Stomach (tissue), 9 donors: ENCODE results near the gene OSTN. TPM values are rescaled to one million over a fixed set of nuclear protein-coding genes. Genes with fewer than 3 reads are reported as not detected.

Source experiments
- DNase-seq, 2 donors: peaks; one replicate each; pipeline versions ENCODE4 v3.0.0 to v3.0.0-alpha.2; 2013 to 2019
- H3K27ac ChIP-seq, 5 donors: fragments of 200-600 bp in 4 of 5; sonication (generic) in 4 of 5; one replicate each; pipeline ENCODE4 v1.5.1; 2013 to 2019; ENCODE audit warnings: mild to moderate bottlenecking in 1 of 5, moderate library complexity in 1 of 5
- H3K27me3 ChIP-seq, 3 donors: fragments of 200-600 bp; sonication (generic); one replicate each; pipeline ENCODE4 v1.5.1; 2017 to 2019; ENCODE audit warnings: mixed run types in 1 of 3
- H3K36me3 ChIP-seq, 4 donors: fragments of 200-600 bp; sonication (generic); 1 replicate in 3 of 4; 2 replicates in 1 of 4; pipeline ENCODE4 v1.5.1; 2016 to 2019
- H3K4me1 ChIP-seq, 4 donors: fragments of 200-600 bp; sonication (generic); one replicate each; pipeline ENCODE4 v1.5.1; 2016 to 2019
- H3K4me3 ChIP-seq, 4 donors: fragments of 200-600 bp; sonication (generic) in 3 of 4; one replicate each; pipeline ENCODE4 v1.5.1; 2016 to 2019; ENCODE audit warnings: mild to moderate bottlenecking in 1 of 4
- H3K9me3 ChIP-seq, 4 donors: fragments of 200-600 bp; sonication (generic); one replicate each; pipeline ENCODE4 v1.5.1; 2016 to 2019
- CTCF ChIP-seq, 7 experiments: fragments of 450-650 bp in 4 of 7; fragments of 200-600 bp in 3 of 7; sonication (generic) in 3 of 7; IDR thresholded peaks; one replicate each; pipeline ENCODE4 v1.5.1; 2016 to 2019; ENCODE audit warnings: antibody characterized with exemption in 7 of 7, control low read depth in 2 of 7, mild to moderate bottlenecking in 1 of 7
- EP300 ChIP-seq: sonication (generic); formaldehyde crosslinking; IDR thresholded peaks from one replicate; pipeline ENCODE4 v1.6.1; 2017; ENCODE audit warnings: antibody characterized with exemption
- POLR2A ChIP-seq, 4 donors: fragments of 450-650 bp; IDR thresholded peaks; one replicate each; pipeline ENCODE4 v1.6.1; 2016; ENCODE audit warnings: antibody characterized with exemption in 4 of 4, control low read depth in 2 of 4, mild to moderate bottlenecking in 1 of 4, moderate library complexity in 1 of 4
- POLR2AphosphoS5 ChIP-seq, 3 donors: sonication (generic); formaldehyde crosslinking; IDR thresholded peaks; one replicate each; pipeline ENCODE4 v1.6.1; 2016; ENCODE audit warnings: antibody characterized with exemption in 3 of 3
- WGBS, 5 donors: extraction: QIAGEN DNeasy Blood & Tissue Kit in 3 of 5; methylation state at CpG; one replicate each; pipeline versions ENCODE4 v1.1.5 to v1.1.7; 2013 to 2018; 5-methylcytosine and 5-hydroxymethylcytosine counted together
- intact Hi-C: fragments of 100-400 bp; cut with DNase I; formaldehyde crosslinking; loops from one replicate; pipeline ENCODE4 v1.15.1; 2023; ENCODE audit warnings: low total_unique reads
- polyA plus RNA-seq, 3 donors: library from polyadenylated mRNA; stranded (reverse); fragments of 200-250 nt; gene quantifications; one replicate each; pipeline ENCODE4 v1.2.3, GENCODE V29; 2013
- total RNA-seq, 5 donors: library from RNA; depleted of rRNA; stranded (reverse); fragments of >200 nt; gene quantifications; one replicate each; pipeline versions ENCODE4 v1.1.0 to v1.2.3, GENCODE V29; 2014 to 2016
- donor health status: healthy with polysubstance abuse.
- donor health status: Bipolar disorder and iron deficiency.
- donor health status: healthy.

The OSTN gene
- total and polyA plus RNA-seq, 8 donors, result 0.03 to 0.18 TPM; not detected in 6

GRCh38 chr3:191221638-191222037 lies 22.6 kb downstream of the OSTN start:
- Histone ChIP-seq H3K27me3 (no peaks in the 10 kb centered on the region), H3K27ac (no peak overlapping the region), H3K36me3 (no peaks in the 10 kb centered on the region), H3K4me1 (no peaks in the 10 kb centered on the region), H3K4me3 (no peak overlapping the region), H3K9me3 (no peaks in the 10 kb centered on the region)
- 96 to 100% (median 100%) methylated on average over 1 of the region's 1 CpG for WGBS, 5 donors
- no peak for TF ChIP-seq POLR2A (IDR thresholded peaks at IDR 0.05)
- no peak for TF ChIP-seq CTCF (IDR thresholded peaks at IDR 0.05)
- no peak for TF ChIP-seq POLR2AphosphoS5 (IDR thresholded peaks at IDR 0.05)
- no peak for TF ChIP-seq EP300
- DNase-seq, result no peak
- intact Hi-C loops, result no loop called here

DNA sequence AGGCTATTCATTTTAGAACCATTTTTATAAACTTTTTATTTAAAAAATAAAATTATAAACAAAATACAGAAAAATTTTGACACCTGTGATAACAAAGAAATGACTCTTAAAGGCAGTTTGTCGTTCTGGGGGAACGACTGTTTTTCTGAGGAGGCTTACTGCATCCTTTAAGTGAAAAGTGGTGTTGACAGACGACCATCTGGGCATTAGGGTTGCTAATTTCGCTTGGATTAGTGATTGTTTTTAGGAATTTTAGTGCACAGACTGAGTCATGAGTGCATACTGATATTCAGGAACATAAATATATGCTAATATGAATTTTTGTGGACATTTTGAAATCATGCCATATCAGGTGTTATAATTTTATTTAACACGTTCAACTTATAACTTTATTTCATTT lies 28.5 kb downstream of the OSTN start:
- no peaks in the 10 kb centered on the region for H3K4me1 ChIP-seq
- H3K36me3 ChIP-seq, result no peaks in the 10 kb centered on the region
- 55 to 64% (median 63%) methylated on average over 5 of the region's 5 CpGs for WGBS, 5 donors
- intact Hi-C loops, result no loop called here
- no peak for TF ChIP-seq CTCF (IDR thresholded peaks at IDR 0.05)
- TF ChIP-seq POLR2A (IDR thresholded peaks at IDR 0.05), result no peak
- TF ChIP-seq EP300, result no peak
- no peak for TF ChIP-seq POLR2AphosphoS5 (IDR thresholded peaks at IDR 0.05)
- no peaks in the 10 kb centered on the region for H3K27me3 ChIP-seq
- no peaks in the 10 kb centered on the region for H3K9me3 ChIP-seq
- DNase-seq, result no peak
- H3K27ac ChIP-seq, result no peak overlapping the region
- H3K4me3 ChIP-seq, result no peak overlapping the region

DNA sequence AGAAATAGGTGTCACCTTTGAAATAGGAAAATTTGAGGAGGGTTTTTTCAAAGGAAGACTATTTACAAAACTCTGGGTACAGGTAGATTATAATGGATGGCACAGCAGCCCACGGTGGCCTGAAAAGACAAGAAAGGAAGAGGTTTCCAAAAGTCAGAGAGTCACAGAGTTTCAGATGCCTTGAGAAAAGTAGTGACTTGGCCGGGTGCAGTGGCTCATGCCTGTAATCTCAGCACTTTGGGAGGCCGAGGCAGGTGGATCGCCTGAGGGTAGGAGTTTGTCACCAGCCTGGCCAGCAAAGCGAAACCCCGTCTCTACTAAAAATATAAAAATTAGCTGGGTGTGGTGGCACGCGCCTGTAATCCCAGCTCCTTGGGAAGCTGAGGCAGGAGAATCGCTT lies 35.2 kb downstream of the OSTN start:
- DNase-seq, result no peak
- intact Hi-C loops, result no loop called here
- 89 to 95% (median 92%) methylated on average over 9 of the region's 9 CpGs for WGBS, 5 donors
- Histone ChIP-seq H3K9me3 (no peaks in the 10 kb centered on the region), H3K36me3 (no peaks in the 10 kb centered on the region), H3K4me1 (peaks cover 0 to 19% (median 15%) of the 10 kb centered on the region in 4 donors), H3K27me3 (no peaks in the 10 kb centered on the region), H3K4me3 (no peak overlapping the region), H3K27ac (no peak overlapping the region)
- TF ChIP-seq POLR2AphosphoS5 (IDR thresholded peaks at IDR 0.05), result no peak
- TF ChIP-seq CTCF (IDR thresholded peaks at IDR 0.05), result no peak
- TF ChIP-seq POLR2A (IDR thresholded peaks at IDR 0.05), result no peak
- no peak for TF ChIP-seq EP300

DNA sequence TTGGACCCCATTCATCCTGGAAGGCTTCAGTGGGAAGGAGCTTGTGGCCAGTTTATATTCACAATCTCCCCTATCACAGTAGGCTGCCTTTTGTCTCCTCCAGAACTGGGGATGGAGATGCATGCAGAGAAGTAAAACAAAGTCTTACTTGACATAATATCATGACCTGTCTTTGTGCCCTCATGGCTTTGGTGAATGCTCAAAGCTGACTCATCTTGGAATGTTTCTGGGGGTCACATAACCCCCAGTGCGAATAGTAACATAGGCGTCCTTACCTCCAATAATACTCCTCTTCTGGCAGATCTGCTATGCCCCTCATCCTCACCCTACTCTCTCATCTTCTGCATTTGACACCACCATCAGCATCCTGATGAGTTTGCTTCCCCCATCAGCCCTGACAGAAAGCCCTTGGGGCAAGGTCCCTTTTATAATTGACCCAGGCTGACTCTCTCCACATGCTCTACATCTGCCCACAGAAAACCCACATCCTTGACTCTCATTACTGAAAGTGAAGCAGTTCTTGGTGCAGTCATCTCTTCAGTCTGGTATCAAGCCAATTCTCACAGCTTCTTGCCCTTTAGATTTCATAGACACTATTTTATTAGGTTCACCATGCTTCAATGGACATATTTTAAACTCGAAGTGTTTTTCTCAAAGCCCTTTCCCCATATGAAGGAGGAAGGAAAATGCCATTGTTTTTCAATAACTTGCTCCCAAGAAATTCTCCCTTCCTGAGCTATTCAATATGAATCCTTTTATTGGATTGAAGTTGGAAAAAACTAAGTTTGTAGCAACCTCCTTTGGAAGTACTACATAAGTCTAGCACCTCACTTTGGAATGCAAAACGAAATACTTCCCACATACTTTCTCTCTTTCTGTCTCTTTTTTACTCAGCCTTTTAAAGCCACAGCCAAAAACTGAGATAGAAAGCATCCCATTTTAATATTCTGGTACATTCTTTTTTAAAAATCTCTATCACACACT lies 36.6 kb downstream of the OSTN start:
- TF ChIP-seq EP300, result no peak
- TF ChIP-seq POLR2AphosphoS5 (IDR thresholded peaks at IDR 0.05), result no peak
- no peaks in the 10 kb centered on the region for H3K9me3 ChIP-seq
- no peaks in the 10 kb centered on the region for H3K36me3 ChIP-seq
- no peaks in the 10 kb centered on the region for H3K27me3 ChIP-seq
- no peak overlapping the region for H3K27ac ChIP-seq
- H3K4me3 ChIP-seq, result no peak overlapping the region
- no peak for DNase-seq
- 57 to 81% (median 76%) methylated on average over 4 of the region's 4 CpGs for WGBS, 5 donors
- H3K4me1 ChIP-seq, result peaks cover 0 to 26% (median 17%) of the 10 kb centered on the region in 4 donors
- intact Hi-C loops, result no loop called here

GRCh38 chr3:191236646-191237045 lies 37.6 kb downstream of the OSTN start:
- Histone ChIP-seq H3K27me3 (no peaks in the 10 kb centered on the region), H3K36me3 (no peaks in the 10 kb centered on the region), H3K27ac (no peak overlapping the region), H3K9me3 (no peaks in the 10 kb centered on the region), H3K4me1 (peaks cover 0 to 26% (median 17%) of the 10 kb centered on the region in 4 donors), H3K4me3 (no peak overlapping the region)
- intact Hi-C loops, result no loop called here
- no peak for TF ChIP-seq POLR2AphosphoS5 (IDR thresholded peaks at IDR 0.05)
- no peak for TF ChIP-seq POLR2A (IDR thresholded peaks at IDR 0.05)
- TF ChIP-seq EP300, result no peak
- WGBS, 5 donors, result 52 to 66% (median 61%) methylated on average over 3 of the region's 3 CpGs
- DNase-seq, result no peak
